ENCODE measurements around the gene FBLN1.

The FBLN1 gene

DNA sequence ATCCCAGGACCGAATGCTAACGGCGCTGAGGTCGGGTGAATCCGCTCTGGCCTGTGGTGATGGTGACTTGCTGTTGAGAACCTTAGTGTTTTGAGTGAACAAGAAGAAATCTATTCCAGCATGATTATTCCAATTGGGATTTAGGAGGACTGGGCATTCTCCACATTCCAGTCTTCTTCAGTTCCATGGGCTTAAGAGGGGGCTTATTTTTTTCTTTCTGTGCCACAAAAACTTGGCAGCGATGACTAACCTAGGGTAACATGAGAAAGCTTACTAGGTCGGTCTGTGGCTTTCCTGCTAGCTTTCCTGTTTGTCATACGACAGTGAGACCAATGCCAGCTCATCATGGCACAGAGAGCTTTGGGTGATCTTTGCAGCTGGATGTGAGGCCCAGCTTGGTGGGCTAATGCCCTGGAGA, 106.1 kb downstream of the FBLN1 start:
- DNase-seq: no peak

DNA sequence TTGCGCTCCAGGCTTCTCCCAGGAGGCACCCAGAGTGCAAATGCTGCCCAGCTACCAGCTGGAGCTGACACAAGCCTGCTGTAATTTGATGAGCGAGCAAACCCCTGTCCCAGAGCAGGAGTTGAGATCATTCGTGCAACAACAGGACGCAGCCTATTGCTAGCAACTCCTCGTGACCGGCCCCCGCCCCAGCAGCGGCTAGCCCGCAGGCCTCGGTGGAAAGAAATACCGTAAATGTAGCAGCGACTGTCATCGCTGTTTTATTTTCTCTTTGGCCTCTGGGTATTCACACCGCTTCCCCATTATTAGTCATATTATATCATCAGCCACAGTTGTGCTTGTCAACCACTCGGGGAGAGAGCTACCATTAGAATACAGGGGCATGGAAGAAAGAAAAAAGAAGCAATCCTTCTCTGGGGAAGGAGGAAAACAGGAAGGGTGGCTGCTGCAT, 109.8 kb downstream of the FBLN1 start:
- H3K27ac ChIP-seq: no peak overlapping the region

More for the DNA sequence above, 106.1 kb downstream of the FBLN1 start:
- H3K4me3 ChIP-seq: no peak overlapping the region
- no peaks in the 10 kb centered on the region for H3K9me3 ChIP-seq
- peaks cover 0 to 9% (median 0%) of the 10 kb centered on the region in 4 donors for H3K4me1 ChIP-seq
- H3K27me3 ChIP-seq: no peaks in the 10 kb centered on the region
- TF ChIP-seq, protein P1, sequence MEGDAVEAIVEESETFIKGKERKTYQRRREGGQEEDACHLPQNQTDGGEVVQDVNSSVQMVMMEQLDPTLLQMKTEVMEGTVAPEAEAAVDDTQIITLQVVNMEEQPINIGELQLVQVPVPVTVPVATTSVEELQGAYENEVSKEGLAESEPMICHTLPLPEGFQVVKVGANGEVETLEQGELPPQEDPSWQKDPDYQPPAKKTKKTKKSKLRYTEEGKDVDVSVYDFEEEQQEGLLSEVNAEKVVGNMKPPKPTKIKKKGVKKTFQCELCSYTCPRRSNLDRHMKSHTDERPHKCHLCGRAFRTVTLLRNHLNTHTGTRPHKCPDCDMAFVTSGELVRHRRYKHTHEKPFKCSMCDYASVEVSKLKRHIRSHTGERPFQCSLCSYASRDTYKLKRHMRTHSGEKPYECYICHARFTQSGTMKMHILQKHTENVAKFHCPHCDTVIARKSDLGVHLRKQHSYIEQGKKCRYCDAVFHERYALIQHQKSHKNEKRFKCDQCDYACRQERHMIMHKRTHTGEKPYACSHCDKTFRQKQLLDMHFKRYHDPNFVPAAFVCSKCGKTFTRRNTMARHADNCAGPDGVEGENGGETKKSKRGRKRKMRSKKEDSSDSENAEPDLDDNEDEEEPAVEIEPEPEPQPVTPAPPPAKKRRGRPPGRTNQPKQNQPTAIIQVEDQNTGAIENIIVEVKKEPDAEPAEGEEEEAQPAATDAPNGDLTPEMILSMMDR (IDR thresholded peaks at IDR 0.05): no peak
- intact Hi-C loops (cut with DNase I; ENCODE audit: low total_unique reads): no loop called here
- H3K36me3 ChIP-seq: no peaks in the 10 kb centered on the region
- H3K27ac ChIP-seq: no peak overlapping the region

DNA sequence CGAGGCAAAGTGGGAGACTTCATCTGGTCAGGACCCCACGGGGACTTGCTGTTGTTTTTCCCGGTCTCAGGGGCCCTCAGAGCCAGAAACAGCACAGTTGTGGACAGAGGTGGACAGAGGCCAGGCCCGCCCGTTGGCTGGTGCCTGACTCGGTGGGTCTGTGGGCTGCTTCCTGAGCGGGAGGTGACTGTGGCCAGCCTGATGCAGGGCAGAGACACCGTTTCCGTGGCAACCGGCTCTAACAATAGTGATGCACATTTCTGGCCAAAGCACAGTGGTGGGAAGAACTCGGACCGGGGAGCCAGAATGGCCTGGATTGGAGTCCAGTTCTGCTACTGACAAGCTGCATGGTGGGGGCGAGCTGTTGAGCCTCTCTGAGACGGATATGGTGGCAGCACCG, 110.3 kb downstream of the FBLN1 start:
- no peaks in the 10 kb centered on the region for H3K36me3 ChIP-seq
- intact Hi-C loops (cut with DNase I; ENCODE audit: low total_unique reads): no loop called here
- TF ChIP-seq, protein P1 (IDR thresholded peaks at IDR 0.05): no peak
- no peak for DNase-seq
- no peaks in the 10 kb centered on the region for H3K9me3 ChIP-seq
- peaks cover 0 to 9% (median 0%) of the 10 kb centered on the region in 4 donors for H3K4me1 ChIP-seq
- peak overlapping the region in 1 of 2 donors; percentile 34 for H3K4me3 ChIP-seq
- H3K27me3 ChIP-seq: no peaks in the 10 kb centered on the region
- no peak overlapping the region for H3K27ac ChIP-seq

More for the DNA sequence above, 109.8 kb downstream of the FBLN1 start:
- H3K36me3 ChIP-seq: no peaks in the 10 kb centered on the region
- H3K4me3 ChIP-seq: peak overlapping the region; percentile 16 to 34
- H3K9me3 ChIP-seq: no peaks in the 10 kb centered on the region
- peaks cover 0 to 9% (median 0%) of the 10 kb centered on the region in 4 donors for H3K4me1 ChIP-seq
- intact Hi-C loops (cut with DNase I; ENCODE audit: low total_unique reads): no loop called here
- no peaks in the 10 kb centered on the region for H3K27me3 ChIP-seq
- DNase-seq: peak; percentile 72 to 73
- TF ChIP-seq, protein P1 (IDR thresholded peaks at IDR 0.05): no peak

DNA sequence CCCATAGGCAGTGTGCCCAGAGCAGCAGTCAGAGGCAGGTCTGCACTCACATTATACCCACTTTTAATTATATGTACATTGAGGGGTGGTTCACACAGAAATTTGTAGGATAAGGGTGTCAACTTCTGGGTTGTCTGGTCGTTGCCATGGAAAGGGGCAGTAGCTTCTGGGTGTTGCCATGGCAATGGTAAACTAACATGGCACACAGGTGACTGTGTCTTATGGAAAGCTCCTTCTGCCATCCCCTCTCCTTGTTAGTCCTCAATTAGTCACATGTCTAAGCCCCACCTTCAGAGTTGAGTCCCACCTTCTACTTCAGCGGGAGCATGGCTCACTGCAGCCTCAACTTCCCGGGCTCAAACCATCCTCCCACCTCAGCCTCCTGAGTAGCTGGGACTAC, 112.7 kb downstream of the FBLN1 start:
- DNase-seq: no peak
- Histone ChIP-seq H3K27me3 (peaks cover 0 to 2% of the 10 kb centered on the region in 2 donors), H3K4me1 (peaks cover 0 to 9% (median 0%) of the 10 kb centered on the region in 4 donors), H3K36me3 (no peaks in the 10 kb centered on the region), H3K9me3 (no peaks in the 10 kb centered on the region), H3K27ac (no peak overlapping the region), H3K4me3 (no peak overlapping the region)
- TF ChIP-seq, protein P1 (IDR thresholded peaks at IDR 0.05): no peak
- intact Hi-C loops (cut with DNase I; ENCODE audit: low total_unique reads): no loop called here

DNA sequence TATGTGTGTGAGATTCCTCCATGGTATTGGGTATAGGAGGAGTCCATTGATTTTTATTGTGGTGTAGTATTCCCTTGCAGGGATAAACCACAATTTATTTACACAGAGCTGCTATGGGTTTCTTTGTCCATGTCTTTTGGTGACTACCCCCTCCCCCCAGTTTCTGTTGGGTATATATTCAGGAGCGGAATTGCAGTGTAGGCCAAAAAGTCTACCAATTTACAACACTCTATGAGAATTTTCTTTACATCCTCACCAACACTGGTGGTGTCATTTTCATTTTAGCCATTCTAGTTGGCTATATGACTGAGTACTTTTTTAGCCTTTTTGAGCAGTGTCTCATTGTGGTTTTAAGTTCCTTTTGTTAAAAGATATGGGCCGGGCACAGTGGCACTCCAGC, 113.7 kb downstream of the FBLN1 start:
- no peak overlapping the region for H3K27ac ChIP-seq
- no peaks in the 10 kb centered on the region for H3K36me3 ChIP-seq
- peaks cover 0 to 9% (median 0%) of the 10 kb centered on the region in 4 donors for H3K4me1 ChIP-seq
- no peak overlapping the region for H3K4me3 ChIP-seq
- DNase-seq: no peak
- H3K27me3 ChIP-seq: peaks cover 0 to 2% of the 10 kb centered on the region in 2 donors
- no peaks in the 10 kb centered on the region for H3K9me3 ChIP-seq
- TF ChIP-seq, protein P1 (IDR thresholded peaks at IDR 0.05): no peak
- intact Hi-C loops (cut with DNase I; ENCODE audit: low total_unique reads): no loop called here

DNA sequence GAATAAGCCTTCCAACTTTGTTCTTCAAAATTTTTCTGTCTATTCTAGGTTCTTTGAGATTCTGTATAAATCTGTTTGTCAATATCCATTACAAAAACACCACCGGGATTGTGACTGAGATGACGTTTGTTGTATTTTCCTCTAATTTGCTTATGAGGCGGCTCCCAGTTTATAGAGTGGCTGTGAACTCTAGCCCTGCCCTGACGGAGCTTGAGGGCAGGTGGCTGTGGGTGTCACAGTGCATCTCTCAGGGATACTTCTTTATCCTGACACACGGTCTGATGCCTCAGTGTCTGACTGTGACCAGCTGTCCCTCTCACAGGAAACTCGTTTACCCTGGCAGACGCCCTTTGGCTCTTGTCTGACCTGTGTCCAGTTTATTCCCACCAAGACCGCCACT, 115.3 kb downstream of the FBLN1 start:
- no peak overlapping the region for H3K27ac ChIP-seq
- TF ChIP-seq, protein P1 (IDR thresholded peaks at IDR 0.05): no peak
- H3K27me3 ChIP-seq: peaks cover 0 to 2% of the 10 kb centered on the region in 2 donors
- no peaks in the 10 kb centered on the region for H3K36me3 ChIP-seq
- intact Hi-C loops (cut with DNase I; ENCODE audit: low total_unique reads): no loop called here
- no peaks in the 10 kb centered on the region for H3K9me3 ChIP-seq
- peaks cover 0 to 1% (median 0%) of the 10 kb centered on the region in 4 donors for H3K4me1 ChIP-seq
- DNase-seq: peak in 1 of 2 donors; percentile 25
- no peak overlapping the region for H3K4me3 ChIP-seq

All from tibial artery (tissue), 4 donors.